Pancreas (tissue), 10 donors: ENCODE measurements around the gene DBP. TPM values are rescaled to one million over a fixed set of nuclear protein-coding genes. Genes with fewer than 3 reads are reported as not detected.

ENCODE experiments used
- ATAC-seq, 4 donors: fragments of 200-7000 bp; cut with Tn5 transposase; one replicate each; pipeline versions ENCODE4 v1.8.0 to v1.9.1; 2020; ENCODE audit warnings: mild to moderate bottlenecking in 4 of 4, moderate library complexity in 4 of 4
- DNase-seq, 6 donors: peaks; one replicate each; pipeline ENCODE4 v3.0.0-alpha.2; 2020
- FAIRE-seq: peaks from 2 replicates; lab custom pipeline; 2012; peaks lifted over from hg19 to GRCh38; lab: Jason Lieb, UNC
- H3K27ac ChIP-seq, 4 donors: fragments of 200-600 bp; sonication (generic); 1 replicate in 3 of 4; 2 replicates in 1 of 4; pipeline versions ENCODE4 v1.5.0 to v1.8.0; 2020
- H3K27me3 ChIP-seq, 4 donors: fragments of 200-600 bp; one replicate each; pipeline ENCODE4 v1.8.0; 2021
- H3K36me3 ChIP-seq, 3 donors: fragments of 200-600 bp; sonication (generic) in 1 of 3; one replicate each; pipeline versions ENCODE4 v1.5.0 to v1.8.0; 2020 to 2021
- H3K4me1 ChIP-seq, 3 donors: fragments of 200-600 bp; one replicate each; pipeline ENCODE4 v1.8.0; 2021
- H3K4me3 ChIP-seq, 4 donors: fragments of 200-600 bp; sonication (generic) in 2 of 4; one replicate each; pipeline versions ENCODE4 v1.5.0 to v1.8.0; 2020 to 2021
- H3K9me3 ChIP-seq, 4 donors: fragments of 200-600 bp; one replicate each; pipeline ENCODE4 v1.8.0; 2021
- WGBS, 2 donors: extraction: QIAGEN DNeasy Blood & Tissue Kit; methylation state at CpG; one replicate each; pipeline ENCODE4 v1.1.7; 2013; 5-methylcytosine and 5-hydroxymethylcytosine counted together
- intact Hi-C, 3 donors: fragments of 100-400 bp; cut with DNase I; formaldehyde crosslinking; loops; one replicate each; pipeline versions ENCODE4 v1.11.1 to v1.14.2; 2022
- polyA plus RNA-seq, 2 donors: library from polyadenylated mRNA; stranded (reverse); fragments of 200-250 nt; gene quantifications; one replicate each; pipeline ENCODE4 v1.2.3, GENCODE V29; 2013
- total RNA-seq, 6 donors: library from RNA; stranded (reverse); fragmentation: NEBNext Ultra II Directional in 4 of 6; extraction: Animal tissue kit (Norgen Biotek cat#: 25700) in 4 of 6; gene quantifications; one replicate each; pipeline versions ENCODE4 v1.2.1 to v1.2.4, GENCODE V29; 2021 to 2023
- TF ChIP-seq, protein P1 (sequence below), 4 donors: fragments of 200-600 bp; sonication (generic) in 3 of 4; IDR thresholded peaks; one replicate each; pipeline versions ENCODE4 v1.5.0 to v1.8.0; 2021; ENCODE audit warnings: antibody characterized with exemption in 4 of 4
- donor health status: healthy with polysubstance abuse.
- donor health status: DM: no; HTN: no; CAD: no; lungs with moderate emphysema.
- donor health status: DM: no; HTN: no; CAD: no.
- donor health status: control.
- donor health status: control.
- donor health status: Bipolar disorder and iron deficiency.
- donor health status: DM: yes; HTN: yes; CAD: no.
- donor health status: DM: no; HTN: no; CAD: no.
- donor health status: DM: no; HTN: no; CAD: no.
- donor health status: DM: yes; HTN: yes; CAD: no.

The DBP gene
- total and polyA plus RNA-seq, 8 donors, result 3.3 to 11.4 (median 6.5) TPM

DNA sequence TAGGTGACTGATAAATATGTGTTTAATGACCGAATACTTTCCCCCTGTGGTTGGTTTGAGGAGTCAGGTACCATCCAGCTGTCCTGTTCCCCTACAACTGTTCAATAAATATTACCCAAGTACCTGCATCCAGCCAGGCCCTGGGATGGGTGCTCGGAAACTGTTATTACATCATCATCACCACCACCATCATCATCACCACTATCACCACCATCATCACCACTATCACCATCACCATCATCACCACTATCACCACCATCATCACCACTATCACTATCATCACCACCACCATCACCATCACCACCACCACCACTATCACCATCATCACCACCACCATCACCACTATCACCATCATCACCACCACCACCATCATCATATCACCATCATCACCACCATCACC, 31.6 kb upstream of the DBP start:
- H3K27ac ChIP-seq, result no peak overlapping the region
- intact Hi-C loops, result no loop called here
- H3K4me3 ChIP-seq, result no peak overlapping the region
- H3K4me1 ChIP-seq, result no peaks in the 10 kb centered on the region
- H3K27me3 ChIP-seq, result no peaks in the 10 kb centered on the region
- FAIRE-seq, result no peak
- no peaks in the 10 kb centered on the region for H3K9me3 ChIP-seq
- no peak for DNase-seq
- H3K36me3 ChIP-seq, result no peaks in the 10 kb centered on the region
- 97 to 100% methylated on average over 2 of the region's 2 CpGs for WGBS, 2 donors
- no peak for ATAC-seq
- TF ChIP-seq, protein P1, sequence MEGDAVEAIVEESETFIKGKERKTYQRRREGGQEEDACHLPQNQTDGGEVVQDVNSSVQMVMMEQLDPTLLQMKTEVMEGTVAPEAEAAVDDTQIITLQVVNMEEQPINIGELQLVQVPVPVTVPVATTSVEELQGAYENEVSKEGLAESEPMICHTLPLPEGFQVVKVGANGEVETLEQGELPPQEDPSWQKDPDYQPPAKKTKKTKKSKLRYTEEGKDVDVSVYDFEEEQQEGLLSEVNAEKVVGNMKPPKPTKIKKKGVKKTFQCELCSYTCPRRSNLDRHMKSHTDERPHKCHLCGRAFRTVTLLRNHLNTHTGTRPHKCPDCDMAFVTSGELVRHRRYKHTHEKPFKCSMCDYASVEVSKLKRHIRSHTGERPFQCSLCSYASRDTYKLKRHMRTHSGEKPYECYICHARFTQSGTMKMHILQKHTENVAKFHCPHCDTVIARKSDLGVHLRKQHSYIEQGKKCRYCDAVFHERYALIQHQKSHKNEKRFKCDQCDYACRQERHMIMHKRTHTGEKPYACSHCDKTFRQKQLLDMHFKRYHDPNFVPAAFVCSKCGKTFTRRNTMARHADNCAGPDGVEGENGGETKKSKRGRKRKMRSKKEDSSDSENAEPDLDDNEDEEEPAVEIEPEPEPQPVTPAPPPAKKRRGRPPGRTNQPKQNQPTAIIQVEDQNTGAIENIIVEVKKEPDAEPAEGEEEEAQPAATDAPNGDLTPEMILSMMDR (IDR thresholded peaks at IDR 0.05), result no peak

DNA sequence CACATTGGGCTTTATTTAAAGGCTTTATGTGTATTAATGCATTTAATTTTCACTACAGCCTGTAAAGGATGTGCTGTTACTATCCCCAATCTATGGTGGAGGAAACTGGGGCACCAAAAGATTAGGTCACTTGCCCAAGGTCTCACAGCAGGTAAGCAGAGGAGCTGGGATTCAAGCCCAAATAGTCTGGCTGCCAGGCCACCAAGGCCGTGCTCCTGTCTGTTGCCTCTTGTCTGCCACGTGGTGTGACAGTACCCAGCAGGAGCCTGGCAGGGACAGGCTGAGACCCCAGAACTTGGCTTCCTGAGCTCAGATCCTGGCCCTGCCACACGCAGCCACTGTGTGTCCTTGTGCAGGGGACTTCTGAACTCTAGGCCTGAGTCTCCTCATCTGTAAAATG, 31.2 kb upstream of the DBP start:
- no peaks in the 10 kb centered on the region for H3K27me3 ChIP-seq
- WGBS, 2 donors, result 47 to 56% methylated on average over 3 of the region's 3 CpGs
- DNase-seq (no peak), FAIRE-seq (no peak), ATAC-seq (no peak)
- no peak overlapping the region for H3K27ac ChIP-seq
- intact Hi-C loops, result no loop called here
- no peak overlapping the region for H3K4me3 ChIP-seq
- H3K9me3 ChIP-seq, result no peaks in the 10 kb centered on the region
- TF ChIP-seq, protein P1 (IDR thresholded peaks at IDR 0.05), result no peak
- H3K4me1 ChIP-seq, result no peaks in the 10 kb centered on the region
- no peaks in the 10 kb centered on the region for H3K36me3 ChIP-seq

DNA sequence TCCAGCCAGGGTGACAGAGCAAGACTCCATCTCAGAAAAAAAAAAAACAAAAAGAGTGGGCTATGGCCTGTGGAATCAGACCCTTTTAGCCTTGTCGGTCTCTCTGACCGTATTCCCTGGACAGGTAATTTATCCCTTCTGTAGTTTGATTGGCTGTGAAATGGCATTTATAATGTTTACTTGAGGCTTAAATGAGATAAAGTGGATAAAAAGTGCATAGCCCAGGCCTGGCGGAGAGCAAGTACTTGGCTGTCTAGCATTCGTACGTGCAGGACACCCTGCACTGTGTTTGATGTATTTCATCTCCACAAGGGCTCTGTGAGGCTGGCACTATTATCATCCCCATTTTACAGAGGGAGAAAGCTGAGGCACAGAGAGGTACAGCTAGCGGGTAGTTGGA, 28.6 kb upstream of the DBP start:
- intact Hi-C loops, result no loop called here
- DNase-seq (no peak), FAIRE-seq (no peak), ATAC-seq (no peak)
- Histone ChIP-seq H3K4me1 (peaks cover 0 to under 1% (median 0%) of the 10 kb centered on the region in 3 donors), H3K36me3 (no peaks in the 10 kb centered on the region), H3K27me3 (no peaks in the 10 kb centered on the region), H3K4me3 (no peak overlapping the region), H3K27ac (no peak overlapping the region), H3K9me3 (no peaks in the 10 kb centered on the region)
- TF ChIP-seq, protein P1 (IDR thresholded peaks at IDR 0.05), result no peak
- 65 to 69% methylated on average over 6 of the region's 6 CpGs for WGBS, 2 donors

DNA sequence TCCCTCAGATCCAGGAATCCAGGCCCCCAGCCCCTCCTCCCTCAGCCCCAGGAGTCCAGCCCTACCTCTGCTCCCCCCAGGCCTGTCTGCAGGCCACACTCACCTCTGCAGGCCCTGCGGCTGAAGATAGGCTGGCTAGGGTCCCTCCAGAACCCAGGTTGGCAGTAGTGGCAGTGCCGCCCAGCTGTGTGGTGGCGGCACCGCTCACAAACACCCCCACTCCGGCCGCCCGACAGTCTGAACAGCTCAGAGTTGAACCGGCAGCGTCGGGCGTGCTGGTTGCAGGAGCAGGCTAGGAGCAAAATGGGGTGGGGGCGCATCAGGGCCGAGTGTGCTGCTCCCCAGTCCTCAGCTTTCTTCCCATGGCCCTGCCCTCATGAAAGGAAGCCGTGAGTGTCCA, 27.3 kb upstream of the DBP start:
- Histone ChIP-seq H3K27me3 (no peaks in the 10 kb centered on the region), H3K9me3 (no peaks in the 10 kb centered on the region), H3K4me3 (no peak overlapping the region), H3K4me1 (peaks cover 0 to 7% (median 0%) of the 10 kb centered on the region in 3 donors), H3K36me3 (no peaks in the 10 kb centered on the region), H3K27ac (no peak overlapping the region)
- FAIRE-seq, result no peak
- intact Hi-C loops, result no loop called here
- TF ChIP-seq, protein P1 (IDR thresholded peaks at IDR 0.05), result no peak
- no peak for DNase-seq
- WGBS, 2 donors, result 88 to 91% methylated on average over 14 of the region's 14 CpGs
- no peak for ATAC-seq

DNA sequence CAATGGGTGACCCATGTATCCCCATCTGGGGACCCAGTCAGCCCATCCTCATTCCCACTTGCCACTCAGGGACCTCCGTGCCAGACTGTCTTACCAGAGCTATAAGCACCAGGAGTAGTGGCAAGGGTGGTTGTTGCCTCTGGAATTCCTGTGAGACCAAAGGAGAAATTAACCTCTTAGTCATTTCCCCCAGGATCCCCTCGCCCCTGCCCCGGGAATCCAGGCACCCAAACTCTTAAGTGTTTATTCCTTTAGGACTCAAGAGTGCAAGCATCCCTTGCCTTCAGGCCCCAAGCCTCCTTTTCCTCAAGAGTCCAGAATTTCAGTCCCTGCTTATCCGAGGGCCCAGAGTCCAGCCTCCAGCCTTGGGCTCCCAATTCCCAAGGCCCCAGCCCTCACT, 26.5 kb upstream of the DBP start:
- intact Hi-C loops, result no loop called here
- Histone ChIP-seq H3K27me3 (no peaks in the 10 kb centered on the region), H3K9me3 (no peaks in the 10 kb centered on the region), H3K27ac (no peak overlapping the region), H3K4me3 (no peak overlapping the region), H3K36me3 (no peaks in the 10 kb centered on the region), H3K4me1 (peaks cover 0 to 7% (median 0%) of the 10 kb centered on the region in 3 donors)
- FAIRE-seq, result no peak
- TF ChIP-seq, protein P1 (IDR thresholded peaks at IDR 0.05), result no peak
- DNase-seq, result no peak
- ATAC-seq, result no peak
- WGBS, 2 donors, result 93 to 97% methylated on average over 4 of the region's 4 CpGs
